HG02885 (cell line): ENCODE results near the gene NOS3.
"Not testable (repeated sequence)": the region's sequence is repeated elsewhere in the genome, so short reads cannot be mapped to it uniquely, and the experiment has no call there.

Source experiments
- ATAC-seq: cut with Tn5 transposase; IDR thresholded peaks from one replicate; pipeline ENCODE4 v1.9.1; 2021; ENCODE audit warnings: mild to moderate bottlenecking; ENCODE audit not compliant: unreplicated experiment, poor library complexity

The NOS3 gene

DNA sequence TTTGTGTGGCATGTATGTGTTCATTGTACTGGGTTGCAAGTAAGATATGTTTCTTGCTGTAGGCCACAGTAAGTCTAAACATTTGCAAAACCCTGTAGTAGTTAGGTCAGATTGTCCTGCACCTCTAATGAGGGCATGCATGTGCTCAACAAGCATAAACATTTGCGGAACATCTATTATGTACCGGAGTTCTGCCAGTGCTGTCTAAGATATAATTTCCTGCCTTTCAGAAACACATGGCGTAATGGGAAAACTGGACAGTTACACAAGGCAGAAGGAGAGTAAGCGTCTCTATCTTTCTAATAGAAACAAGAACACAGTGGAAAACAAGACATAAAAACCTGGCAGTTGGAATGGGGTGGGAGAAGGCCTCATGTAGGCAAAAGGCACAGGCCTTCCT is 40.2 kb downstream of the NOS3 start:
- no peak for ATAC-seq

DNA sequence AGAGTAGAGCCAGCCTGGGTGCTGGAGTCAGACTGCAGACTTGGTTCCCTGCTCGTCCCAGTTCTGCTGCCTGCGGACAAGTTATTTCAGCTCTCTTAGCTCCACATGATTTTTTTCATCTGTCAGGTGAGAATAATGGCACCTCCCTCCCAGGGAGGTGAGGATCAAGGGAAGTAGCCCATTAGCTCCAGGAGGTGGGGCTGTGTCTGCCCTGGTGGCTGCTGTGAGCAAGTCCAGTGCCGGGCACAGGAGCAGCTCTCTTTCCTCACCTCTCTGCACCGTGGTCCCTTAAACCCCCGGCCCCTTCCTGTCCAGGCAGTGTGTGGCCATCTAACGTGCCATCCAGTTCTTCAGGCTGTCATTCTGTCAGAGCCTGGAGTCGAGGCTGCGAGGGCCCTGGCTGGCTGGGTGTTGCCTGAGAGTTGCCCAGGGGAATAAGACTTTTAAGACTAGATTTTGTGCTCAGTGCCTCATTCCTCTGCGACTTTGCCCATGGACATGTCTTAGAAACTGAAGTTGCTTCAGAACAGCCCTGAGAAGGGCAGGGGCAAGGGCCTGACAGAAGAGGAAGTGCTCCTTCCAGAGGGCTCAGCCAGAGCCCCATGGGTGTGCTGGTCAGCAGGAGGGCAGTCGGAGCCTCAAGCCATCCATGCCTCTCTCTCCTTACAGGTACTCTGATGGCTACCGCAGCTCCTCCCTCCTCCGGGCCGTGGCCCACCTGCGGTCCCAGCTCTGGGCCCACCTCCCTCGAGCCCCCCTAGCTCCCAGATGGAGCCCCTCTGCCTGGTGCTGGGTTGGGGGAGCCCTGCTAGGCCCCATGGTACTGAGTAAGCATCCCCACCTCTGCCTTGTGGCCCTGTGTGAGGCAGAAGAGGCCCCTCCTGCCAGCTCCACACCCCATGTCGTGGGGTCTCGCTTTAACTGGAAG is 42.4 kb downstream of the NOS3 start:
- no peak for ATAC-seq

DNA sequence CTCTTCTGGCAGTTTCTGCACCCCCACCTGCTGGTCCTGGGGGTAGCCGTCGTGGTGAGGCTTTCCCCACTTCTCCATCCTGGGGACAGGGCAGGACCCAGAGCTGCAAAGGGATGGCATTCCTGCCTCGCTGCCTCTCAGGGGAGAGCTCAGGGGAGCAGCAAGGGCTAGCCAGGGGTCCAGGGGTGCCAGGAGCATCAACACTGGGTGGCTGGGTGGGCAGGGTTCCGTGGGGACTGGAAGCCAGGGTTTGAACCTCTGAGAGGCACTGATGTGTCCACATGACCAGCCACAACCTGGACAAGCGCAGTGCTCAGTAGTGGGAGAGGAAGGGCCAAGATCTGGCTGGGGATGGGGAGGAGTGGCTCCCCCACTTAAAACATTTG is 43.0 kb downstream of the NOS3 start:
- no peak for ATAC-seq

DNA sequence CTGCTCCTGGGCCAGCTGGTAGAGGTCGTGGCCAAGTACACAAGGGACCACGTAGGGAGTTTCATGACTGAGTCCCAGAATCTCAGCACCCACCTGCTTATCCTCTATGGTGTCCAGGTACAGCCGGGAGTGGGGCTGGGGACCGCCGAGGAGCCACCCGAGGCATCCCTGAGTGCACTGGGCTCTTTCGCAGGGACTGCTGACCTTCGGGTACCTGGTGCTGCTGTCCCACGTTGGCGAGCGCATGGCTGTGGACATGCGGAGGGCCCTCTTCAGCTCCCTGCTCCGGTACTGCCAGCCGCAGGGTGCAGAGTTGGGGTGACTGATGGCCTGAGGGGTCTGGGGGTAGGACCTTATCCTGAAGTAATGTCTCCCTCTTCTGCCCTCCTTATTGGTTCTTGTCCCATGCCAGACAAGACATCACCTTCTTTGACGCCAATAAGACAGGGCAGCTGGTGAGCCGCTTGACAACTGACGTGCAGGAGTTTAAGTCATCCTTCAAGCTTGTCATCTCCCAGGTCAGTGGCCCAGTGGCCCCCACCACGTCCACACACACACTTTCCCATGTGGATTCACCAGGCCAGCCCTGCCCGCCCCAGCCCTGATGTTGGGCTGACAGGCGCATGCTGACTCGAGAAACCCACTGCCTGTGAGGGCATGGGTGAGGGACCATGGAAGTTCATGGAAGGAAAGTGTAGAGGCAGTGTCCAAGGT is 43.7 kb downstream of the NOS3 start:
- no peak for ATAC-seq

DNA sequence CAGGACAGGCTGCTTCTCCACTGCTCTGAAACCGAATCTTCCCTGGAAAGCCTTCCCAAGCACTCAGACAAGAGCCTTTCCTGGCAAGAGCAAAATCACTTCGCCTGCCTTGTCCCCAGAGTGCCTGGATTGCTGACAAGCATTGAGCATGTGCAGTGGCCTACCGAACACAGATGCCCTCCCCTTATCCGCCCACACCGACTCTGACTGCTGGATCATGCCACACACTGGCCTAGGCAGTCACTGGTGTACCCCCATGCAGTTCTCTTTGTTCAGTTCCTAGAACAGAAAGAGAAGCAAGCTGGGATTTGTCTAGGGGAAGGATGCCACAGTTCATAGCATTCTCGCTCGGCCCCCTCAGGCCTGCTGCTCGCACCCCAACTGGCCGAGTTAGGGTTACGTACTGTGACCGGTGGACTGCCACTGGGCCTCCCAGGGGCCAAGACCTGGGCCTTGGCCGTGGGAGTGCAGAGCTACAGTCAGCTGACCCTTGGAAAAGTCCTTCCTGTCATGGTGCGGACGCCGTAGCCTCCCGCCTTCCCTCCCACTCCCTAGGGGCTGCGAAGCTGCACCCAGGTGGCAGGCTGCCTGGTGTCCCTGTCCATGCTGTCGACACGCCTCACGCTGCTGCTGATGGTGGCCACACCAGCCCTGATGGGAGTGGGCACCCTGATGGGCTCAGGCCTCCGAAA is 44.4 kb downstream of the NOS3 start:
- no peak for ATAC-seq

DNA sequence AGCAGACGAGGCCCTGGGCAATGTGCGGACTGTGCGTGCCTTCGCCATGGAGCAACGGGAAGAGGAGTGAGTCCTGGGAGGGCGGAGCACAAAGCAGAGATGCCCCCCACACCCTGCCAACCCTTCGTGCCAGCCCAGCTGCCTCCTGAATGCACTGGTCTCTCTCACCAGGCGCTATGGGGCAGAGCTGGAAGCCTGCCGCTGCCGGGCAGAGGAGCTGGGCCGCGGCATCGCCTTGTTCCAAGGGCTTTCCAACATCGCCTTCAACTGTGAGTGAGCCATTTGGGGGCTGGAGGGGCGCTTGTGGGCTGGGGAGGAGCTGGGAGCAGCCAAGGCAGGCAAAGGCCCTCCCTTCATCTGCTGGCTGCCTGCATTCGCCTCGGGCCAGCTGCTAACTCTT is 45.1 kb downstream of the NOS3 start:
- no peak for ATAC-seq

DNA sequence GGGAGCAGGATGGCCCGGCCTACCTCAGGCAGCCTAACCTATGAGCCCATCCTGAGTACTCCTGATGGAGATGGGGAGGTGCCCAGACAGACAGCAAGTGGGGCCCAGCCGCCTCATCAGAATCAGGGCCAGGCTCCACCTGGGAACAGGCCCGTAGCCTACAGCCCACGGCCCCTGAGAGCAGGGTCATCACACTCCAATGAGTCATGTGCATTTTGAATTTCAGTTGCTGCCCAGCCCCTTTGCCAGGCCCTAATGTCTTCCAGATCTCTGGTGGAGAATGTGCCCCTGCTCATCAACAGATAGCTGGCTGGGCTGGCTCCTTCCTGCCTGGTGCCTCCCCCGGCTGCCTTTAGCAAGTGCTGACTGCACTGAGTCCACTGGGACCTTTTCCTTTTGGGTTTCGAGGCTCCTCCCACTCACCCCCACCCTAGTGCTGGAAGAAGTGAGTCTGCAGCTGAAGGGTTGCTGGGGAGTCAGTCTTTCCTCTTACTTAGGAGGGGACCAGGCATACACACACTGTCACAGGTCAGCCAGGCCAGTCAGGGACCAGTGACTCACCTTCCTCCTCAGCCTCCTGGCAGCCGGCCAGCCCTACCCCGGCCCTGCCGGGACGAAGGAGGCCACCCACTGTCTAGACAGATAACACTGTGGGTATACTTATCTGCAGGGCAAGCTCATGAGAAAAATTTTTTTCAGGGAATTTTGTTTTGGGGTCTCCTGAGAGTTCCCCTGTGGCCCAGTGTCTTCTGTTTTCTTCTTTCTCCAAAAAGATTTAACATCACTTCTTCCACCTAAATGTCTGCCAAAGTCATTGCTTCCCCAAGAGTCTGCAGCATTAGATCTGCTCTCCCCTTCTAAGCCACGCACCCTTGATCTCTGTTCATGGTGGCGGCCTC is 48.4 kb downstream of the NOS3 start:
- ATAC-seq: no peak

DNA sequence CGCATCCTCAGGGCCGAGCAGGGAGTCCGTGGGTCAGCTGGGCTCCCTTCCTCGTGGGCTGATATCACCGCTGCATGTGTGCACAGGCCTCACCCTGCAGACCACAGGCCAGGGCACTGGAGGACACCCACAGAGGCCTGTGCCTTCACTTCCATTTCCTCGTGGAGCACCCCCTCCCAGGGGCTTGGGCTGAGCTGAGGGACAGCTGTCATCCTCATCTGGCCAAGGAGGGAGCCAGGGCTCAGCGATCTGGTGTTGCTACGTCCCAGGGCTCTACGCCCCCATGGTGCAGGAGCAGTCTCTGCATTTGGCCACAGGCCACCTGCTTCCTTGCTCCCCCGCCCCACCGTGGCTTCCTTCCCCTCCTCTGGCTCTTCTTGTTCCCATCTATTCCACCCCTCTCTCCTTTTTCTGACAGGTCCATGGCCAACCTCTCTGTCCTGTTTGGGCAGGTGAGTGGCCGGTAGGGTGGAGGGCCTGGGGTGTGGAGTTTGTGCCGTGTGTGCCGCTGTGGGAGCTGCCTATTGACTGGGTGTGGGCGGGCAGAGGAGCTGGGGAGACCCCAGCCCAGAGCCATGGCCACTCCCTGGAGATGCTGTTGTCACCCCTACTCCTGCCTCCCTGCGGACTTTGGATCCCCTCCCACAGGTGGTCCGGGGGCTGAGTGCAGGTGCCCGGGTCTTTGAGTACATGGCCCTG is 49.2 kb downstream of the NOS3 start:
- ATAC-seq: no peak

DNA sequence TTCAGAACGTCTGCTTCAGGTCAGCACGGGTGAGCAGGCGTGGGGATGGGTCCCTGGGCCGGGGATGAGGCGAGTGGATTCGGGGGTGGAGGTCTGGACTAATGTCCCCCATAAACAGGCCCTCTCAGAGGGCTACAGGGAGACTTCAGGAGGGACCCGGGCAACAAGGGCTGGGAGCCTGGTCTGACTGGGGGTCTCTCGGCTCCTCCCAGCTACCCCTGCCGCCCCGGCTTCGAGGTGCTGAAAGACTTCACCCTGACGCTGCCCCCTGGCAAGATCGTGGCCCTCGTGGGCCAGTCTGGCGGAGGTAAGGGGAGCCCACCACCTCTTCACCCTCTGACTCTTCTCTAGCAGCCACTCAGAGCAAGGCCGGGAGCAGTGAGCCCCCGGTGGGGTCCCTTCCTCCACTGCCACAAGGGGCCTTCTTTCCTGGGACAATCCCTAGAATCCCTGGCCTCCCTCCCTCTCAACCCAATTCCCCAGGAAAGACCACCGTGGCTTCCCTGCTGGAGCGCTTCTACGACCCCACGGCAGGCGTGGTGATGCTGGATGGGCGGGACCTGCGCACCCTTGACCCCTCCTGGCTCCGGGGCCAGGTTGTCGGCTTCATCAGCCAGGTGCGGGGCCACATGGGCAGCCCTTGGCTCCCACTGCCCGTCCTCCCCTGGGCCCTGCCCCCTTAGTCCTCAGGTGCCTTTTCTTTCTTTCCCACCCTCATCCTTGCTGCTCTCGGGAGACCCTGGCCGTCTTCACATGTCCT is 50.0 kb downstream of the NOS3 start:
- no peak for ATAC-seq

DNA sequence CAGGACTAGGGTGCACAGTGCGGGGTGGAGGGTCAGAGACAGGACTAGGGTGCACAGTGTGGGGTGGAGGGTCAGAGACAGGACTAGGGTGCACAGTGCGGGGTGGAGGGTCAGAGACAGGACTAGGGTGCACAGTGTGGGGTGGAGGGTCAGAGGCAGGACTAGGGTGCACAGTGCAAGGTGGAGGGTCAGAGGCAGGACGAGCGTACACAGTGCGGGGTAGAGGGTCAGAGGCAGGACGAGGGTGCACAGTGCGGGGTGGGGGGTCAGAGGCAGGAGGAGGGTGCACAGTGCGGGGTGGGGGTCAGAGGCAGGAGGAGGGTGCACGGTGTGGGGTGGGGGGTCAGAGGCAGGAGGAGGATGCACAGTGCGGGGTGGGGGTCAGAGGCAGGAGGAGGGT is 52.6 kb downstream of the NOS3 start:
- not testable (repeated sequence) for ATAC-seq

DNA sequence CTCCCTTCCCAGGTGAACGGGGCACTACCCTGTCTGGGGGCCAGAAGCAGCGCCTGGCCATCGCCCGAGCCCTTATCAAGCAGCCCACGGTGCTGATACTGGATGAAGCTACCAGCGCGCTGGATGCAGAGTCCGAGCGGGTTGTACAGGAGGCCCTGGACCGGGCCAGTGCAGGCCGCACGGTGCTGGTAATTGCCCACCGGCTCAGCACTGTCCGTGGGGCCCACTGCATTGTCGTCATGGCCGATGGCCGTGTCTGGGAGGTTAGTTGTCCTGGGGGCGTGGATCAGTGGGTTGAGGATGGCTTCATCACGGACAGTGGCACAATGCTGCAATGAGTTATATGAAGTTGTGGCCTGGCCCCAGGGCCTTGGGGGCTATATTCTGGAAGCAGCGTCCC is 53.1 kb downstream of the NOS3 start:
- ATAC-seq: no peak

DNA sequence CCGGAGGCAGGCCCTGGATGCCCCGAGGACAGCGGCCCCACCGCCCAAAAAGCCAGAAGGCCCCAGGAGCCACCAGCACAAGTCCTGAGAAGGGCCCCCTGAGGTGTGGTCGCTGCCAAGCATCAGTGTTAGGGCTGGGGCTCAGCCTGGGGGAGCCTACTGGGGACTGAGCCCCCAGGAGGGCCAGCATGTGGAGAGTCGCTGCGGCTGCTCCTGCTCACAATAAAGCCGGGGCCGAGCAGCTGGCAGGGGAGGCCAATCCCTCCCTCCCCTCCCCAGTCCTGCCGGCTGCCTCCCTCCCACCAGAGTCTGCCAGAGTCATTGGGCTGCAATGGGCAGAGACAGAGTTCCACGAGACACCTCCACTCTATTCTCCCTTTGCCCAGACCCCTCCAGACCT is 54.4 kb downstream of the NOS3 start:
- ATAC-seq: no peak

DNA sequence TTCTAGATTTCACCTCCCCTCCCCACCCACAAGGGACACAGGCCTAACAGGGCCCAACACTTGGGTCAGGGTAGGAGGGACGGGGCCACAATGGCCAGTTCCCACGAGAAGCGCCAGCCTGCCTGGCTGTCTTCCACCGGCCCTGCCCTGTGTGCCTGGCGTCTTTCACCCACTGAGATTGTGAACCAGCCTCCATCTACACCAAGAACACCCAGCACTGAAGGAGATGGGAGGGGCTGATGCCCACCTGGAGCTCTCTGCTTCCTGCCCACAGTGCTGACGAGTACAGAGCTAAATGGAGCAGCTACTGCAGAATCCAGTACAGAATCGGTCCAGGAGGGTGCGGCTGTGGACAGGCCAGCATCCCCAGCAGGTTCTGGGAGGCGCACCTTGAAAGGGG is 55.1 kb downstream of the NOS3 start:
- no peak for ATAC-seq

DNA sequence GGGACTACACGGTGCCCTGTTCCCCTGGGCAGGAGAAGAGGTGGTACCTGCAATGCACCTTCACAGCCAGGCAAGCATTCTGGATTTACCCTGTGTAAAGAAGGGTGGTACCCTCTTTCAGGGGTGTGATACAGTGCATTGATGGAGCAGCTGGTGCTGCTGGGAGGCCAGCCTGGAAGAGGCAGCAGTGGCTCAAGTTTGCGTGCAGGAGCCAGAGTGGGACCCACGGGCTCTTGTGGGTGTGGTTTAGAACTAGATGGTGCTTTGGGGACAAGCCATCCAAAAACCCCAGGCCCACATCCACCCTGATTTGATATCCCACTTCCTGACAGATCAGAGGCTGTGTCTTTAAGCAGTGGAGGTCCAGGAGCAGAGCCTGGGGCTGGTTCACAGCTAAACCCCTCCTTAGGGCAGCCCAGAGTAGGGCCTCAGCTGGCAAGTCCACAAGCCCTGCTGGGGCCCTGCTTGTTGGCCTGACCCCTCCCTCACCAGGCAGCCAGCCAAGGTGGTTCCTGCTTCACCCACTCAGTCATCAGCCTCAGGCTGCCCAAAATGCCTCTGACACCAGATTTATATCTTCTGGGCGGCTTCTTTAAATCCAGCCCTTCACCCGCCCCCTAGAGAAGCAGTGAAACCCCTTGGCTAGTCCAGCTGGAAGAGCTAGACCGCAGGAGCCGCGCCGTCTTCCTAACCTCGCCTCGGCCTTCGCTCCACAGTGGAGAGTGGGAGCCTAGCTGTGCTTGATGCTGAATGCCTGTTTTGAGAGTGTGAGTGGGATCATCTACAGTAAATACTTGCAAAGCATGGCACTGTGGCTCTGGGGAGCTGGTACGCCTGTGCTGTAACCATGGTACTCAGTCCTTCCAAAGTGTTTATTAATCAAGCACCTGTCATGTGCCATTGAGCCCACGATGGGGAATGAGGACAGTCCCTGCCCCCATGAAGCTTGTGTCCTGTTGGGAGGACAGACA is 56.1 kb downstream of the NOS3 start:
- ATAC-seq: no peak

DNA sequence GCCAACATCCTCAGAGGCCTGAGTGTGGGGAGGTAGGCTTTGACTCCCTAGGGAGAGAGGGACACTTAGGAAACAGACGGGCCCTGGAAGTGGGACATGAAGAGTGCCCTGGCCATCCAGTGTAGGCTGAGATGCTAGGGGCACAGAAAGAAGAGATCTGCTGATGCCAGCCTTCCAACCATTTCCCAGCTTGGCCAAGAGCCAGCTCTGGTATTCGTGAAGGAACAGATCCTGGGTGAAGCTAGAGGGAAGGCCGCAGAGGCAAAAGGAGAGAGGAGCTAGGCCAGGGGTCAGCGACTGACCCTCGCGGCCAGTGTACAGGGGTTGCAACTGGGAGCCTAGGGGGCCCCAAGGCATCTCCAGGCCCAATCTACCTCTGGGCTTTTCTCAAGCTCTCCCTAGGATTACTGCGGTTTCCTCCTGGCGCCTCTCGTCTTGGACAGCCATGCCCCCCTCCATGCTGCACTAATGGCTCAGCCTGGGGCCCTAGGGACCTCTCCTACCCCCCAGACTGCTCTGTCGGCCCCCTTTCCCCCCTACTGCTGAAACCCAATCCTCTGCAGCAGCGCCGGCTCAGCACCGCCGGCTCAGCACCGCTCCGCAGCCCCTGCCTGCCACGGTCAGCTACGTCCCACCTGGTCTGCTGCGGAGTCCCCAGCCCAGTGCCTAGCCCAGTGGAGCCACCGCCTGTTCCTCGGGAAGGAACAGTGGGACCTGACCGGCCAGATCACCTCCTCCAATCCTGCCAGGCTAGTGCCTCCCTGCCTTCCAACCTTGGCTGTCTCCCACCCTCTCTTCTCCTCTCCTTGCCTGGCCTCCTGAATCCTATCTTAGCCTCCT is 57.4 kb downstream of the NOS3 start, which contains the start of gene ASIC3:
ASIC3 (plus strand) TSS at position 556 of the 840 bp plus-strand sequence. CDS start 355 bp downstream, outside the sequence.
- no peak for ATAC-seq

DNA sequence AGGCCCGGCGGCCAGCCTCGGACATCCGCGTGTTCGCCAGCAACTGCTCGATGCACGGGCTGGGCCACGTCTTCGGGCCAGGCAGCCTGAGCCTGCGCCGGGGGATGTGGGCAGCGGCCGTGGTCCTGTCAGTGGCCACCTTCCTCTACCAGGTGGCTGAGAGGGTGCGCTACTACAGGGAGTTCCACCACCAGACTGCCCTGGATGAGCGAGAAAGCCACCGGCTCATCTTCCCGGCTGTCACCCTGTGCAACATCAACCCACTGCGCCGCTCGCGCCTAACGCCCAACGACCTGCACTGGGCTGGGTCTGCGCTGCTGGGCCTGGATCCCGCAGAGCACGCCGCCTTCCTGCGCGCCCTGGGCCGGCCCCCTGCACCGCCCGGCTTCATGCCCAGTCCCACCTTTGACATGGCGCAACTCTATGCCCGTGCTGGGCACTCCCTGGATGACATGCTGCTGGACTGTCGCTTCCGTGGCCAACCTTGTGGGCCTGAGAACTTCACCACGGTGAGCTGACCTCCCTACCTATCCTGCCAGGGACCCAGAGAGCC is 58.2 kb downstream of the NOS3 start:
- no peak for ATAC-seq
